Measurements from ENCODE around the gene LRCOL1. TPM values are rescaled to one million over a fixed set of nuclear protein-coding genes. Genes with fewer than 3 reads are reported as not detected.

LRCOL1 gene
- total RNA-seq, 2 donors from 2014 or later: not detected

DNA sequence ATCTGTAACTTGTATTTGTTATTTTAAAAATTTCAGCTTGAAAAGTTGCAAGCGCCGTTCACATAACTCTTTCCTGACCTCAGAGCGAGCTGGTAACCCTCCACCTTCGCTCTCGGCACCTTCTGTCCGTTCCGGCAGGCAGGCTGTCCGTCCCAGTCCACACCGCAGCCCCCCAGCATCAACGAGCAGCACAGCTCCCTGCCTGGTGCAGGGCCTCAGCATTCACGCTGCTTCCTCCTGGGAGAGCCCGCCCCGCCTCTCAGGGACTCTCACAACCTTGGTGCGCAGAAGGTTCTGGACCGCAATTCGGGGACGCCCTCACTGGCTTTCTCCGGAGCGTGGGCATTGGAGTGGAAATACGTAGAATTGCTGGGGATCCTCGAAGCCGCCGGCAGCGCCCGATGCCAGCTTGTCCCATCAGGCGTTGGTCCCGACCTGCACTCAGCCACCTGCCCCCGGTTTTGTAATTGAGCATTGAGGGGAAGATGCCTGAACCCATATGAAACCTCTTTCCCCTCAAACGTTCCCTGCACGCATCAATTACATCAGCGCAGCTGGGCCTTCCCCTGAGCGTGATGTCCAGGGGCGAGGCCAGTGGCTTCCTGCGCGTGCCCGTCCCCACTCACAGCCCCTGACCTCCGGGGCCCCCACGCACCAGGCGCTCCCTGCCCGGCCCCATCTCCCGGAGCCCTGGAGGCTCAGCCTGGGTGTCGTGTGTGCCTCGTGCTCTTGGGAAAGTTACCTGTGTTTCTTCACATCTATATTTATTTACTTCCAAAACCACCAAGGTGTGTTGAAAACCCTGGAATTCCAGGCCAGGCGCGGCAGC, 19.1 kb downstream of the LRCOL1 start:
- no peak for DNase-seq

DNA sequence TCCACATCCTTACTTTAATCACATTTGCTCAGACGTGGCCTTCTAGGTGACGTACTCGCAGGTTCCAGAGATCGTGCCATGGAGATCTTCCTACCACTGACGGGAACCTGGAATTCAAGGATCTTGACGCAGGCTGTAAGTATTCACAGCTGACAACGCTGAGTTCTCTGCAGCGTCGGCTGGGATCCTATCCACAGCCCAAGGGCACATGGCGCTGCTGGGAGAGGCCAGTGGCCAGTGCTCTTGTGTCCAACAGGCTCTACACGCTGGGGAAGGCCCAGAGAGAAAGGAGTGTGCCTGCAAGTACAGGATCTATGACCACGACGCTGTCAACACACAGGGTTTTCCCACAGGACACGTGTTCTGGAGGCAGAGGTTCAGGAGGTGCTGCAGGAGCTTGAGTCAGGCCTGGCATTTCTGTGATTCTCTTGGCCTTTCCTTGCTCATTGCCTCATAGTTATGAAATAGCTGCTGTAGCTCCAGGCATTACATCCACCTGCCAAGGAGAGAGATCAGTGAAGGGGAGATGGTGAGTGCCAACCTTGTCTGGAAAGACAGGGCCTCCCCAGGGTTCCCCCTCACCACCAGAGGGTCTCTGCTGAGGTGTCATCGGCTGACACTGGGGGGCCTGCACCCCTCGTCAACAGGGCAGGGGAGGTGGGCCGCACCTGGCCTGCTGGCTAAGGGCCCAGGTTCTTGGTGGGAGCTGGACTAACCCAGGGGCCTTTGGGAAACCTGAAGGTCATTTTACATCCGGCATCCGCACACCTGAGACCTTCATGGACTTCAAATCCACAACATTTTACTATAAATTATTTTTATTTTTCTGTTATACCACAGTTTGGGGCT, 21.3 kb downstream of the LRCOL1 start:
- 85 to 94% methylated on average over 19 of the region's 19 CpGs for WGBS, 2 donors
- no peak overlapping the region for H3K4me3 ChIP-seq
- no peak overlapping the region for H3K27ac ChIP-seq
- ATAC-seq (no peak), DNase-seq (no peak)
- no peaks in the 10 kb centered on the region for H3K36me3 ChIP-seq (replicated peaks in 1 of 2; ENCODE audit: insufficient read depth in 1 of 2, low read depth in 2 of 2)
- H3K4me1 ChIP-seq: peaks cover 6% of the 10 kb centered on the region
- TF ChIP-seq, protein P1, sequence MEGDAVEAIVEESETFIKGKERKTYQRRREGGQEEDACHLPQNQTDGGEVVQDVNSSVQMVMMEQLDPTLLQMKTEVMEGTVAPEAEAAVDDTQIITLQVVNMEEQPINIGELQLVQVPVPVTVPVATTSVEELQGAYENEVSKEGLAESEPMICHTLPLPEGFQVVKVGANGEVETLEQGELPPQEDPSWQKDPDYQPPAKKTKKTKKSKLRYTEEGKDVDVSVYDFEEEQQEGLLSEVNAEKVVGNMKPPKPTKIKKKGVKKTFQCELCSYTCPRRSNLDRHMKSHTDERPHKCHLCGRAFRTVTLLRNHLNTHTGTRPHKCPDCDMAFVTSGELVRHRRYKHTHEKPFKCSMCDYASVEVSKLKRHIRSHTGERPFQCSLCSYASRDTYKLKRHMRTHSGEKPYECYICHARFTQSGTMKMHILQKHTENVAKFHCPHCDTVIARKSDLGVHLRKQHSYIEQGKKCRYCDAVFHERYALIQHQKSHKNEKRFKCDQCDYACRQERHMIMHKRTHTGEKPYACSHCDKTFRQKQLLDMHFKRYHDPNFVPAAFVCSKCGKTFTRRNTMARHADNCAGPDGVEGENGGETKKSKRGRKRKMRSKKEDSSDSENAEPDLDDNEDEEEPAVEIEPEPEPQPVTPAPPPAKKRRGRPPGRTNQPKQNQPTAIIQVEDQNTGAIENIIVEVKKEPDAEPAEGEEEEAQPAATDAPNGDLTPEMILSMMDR (IDR thresholded peaks at IDR 0.05): no peak
- TF ChIP-seq POLR2A (IDR thresholded peaks at IDR 0.05): no peak
- intact Hi-C loops (cut with DNase I): no loop called here
- H3K9me3 ChIP-seq: peaks cover 0 to 4% (median 0%) of the 10 kb centered on the region in 3 donors
- no peaks in the 10 kb centered on the region for H3K27me3 ChIP-seq

More for the DNA sequence above, 19.1 kb downstream of the LRCOL1 start:
- no peak for TF ChIP-seq POLR2A (IDR thresholded peaks at IDR 0.05)
- TF ChIP-seq, protein P1 (IDR thresholded peaks at IDR 0.05): no peak
- Histone ChIP-seq H3K4me1 (peaks cover 7% of the 10 kb centered on the region), H3K27ac (no peak overlapping the region), H3K36me3 (replicated peaks in 1 of 2; ENCODE audit: insufficient read depth in 1 of 2, low read depth in 2 of 2) (no peaks in the 10 kb centered on the region), H3K9me3 (peaks cover 0 to 4% (median 0%) of the 10 kb centered on the region in 3 donors), H3K4me3 (no peak overlapping the region), H3K27me3 (no peaks in the 10 kb centered on the region)
- intact Hi-C loops (cut with DNase I): no loop called here
- 91% methylated on average over 44 to 45 of the region's 45 CpGs for WGBS, 2 donors
- ATAC-seq: no peak

DNA sequence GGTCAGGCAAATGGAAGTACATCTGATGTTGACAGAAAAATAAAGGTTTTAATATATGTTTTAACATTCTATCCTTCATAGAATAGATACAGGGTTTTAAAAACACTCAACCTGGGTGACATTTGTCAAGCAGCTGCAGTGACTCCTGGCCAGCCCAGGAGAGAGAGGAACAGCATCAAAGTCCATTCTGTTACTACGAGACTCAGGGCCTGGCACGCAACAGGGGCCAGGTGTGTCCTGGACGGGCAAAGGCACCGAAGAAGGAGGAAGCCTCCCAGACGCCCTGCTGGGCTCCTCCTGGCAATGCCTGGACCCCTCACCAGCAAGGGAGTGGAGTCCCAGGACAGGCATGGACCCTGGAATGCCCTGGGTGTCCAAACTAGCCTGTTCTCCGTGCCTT, 22.1 kb downstream of the LRCOL1 start:
- Histone ChIP-seq H3K27ac (no peak overlapping the region), H3K27me3 (no peaks in the 10 kb centered on the region), H3K4me3 (no peak overlapping the region), H3K9me3 (peaks cover 0 to 4% (median 0%) of the 10 kb centered on the region in 3 donors), H3K4me1 (no peaks in the 10 kb centered on the region), H3K36me3 (replicated peaks in 1 of 2; ENCODE audit: insufficient read depth in 1 of 2, low read depth in 2 of 2) (no peaks in the 10 kb centered on the region)
- intact Hi-C loops (cut with DNase I): no loop called here
- 73 to 85% methylated on average over 5 to 6 of the region's 6 CpGs for WGBS, 2 donors
- DNase-seq (no peak), ATAC-seq (no peak)
- TF ChIP-seq, protein P1 (IDR thresholded peaks at IDR 0.05): no peak
- no peak for TF ChIP-seq POLR2A (IDR thresholded peaks at IDR 0.05)

DNA sequence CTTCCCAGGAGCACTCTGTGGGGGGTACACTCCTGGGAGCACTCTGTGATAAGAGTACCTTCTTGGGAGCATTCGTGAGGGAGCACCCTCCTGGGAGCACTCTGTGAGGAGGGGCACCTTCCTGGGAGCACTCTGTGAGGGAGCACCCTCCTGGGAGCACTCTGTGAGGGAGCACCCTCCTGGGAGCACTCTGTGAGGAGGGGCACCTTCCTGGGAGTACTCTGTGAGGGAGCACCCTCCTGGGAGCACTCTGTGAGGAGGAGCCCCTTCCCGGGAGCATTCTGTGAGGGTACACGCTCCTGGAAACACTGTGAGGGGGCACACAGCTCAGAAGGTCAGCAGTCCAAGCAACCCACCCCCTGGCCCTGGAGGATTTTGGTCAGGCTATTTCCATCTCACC, 22.6 kb downstream of the LRCOL1 start:
- 58 to 88% methylated on average over 2 to 3 of the region's 3 CpGs for WGBS, 2 donors
- Histone ChIP-seq H3K36me3 (replicated peaks in 1 of 2; ENCODE audit: insufficient read depth in 1 of 2, low read depth in 2 of 2) (no peaks in the 10 kb centered on the region), H3K27ac (no peak overlapping the region), H3K9me3 (peaks cover 0 to 4% (median 0%) of the 10 kb centered on the region in 3 donors), H3K27me3 (no peaks in the 10 kb centered on the region), H3K4me1 (no peaks in the 10 kb centered on the region), H3K4me3 (no peak overlapping the region)
- no peak for ATAC-seq
- intact Hi-C loops (cut with DNase I): no loop called here
- TF ChIP-seq, protein P1 (IDR thresholded peaks at IDR 0.05): no peak
- TF ChIP-seq POLR2A (IDR thresholded peaks at IDR 0.05): no peak
- no peak for DNase-seq
